Ishikawa (cell line): ENCODE results near the gene FLNC.

ENCODE experiments used
- EP300 ChIP-seq: IDR thresholded peaks from 2 replicates; pipeline ENCODE4 v1.6.1; 2012; ENCODE audit warnings: borderline replicate concordance
- FOXM1 ChIP-seq: IDR thresholded peaks from 2 replicates; pipeline ENCODE4 v1.6.1; 2012; ENCODE audit warnings: low read depth, borderline replicate concordance
- NFIC ChIP-seq: IDR thresholded peaks from 2 replicates; pipeline ENCODE4 v1.6.1; 2012
- RAD21 ChIP-seq: IDR thresholded peaks from 2 replicates; pipeline ENCODE4 v1.6.1; 2012; ENCODE audit warnings: low read depth

- TF ChIP-seq FOXM1 (no peak), EP300 (no peak), NFIC (no peak), RAD21 (no peak)
Observed at GRCh38 chr7:128899392-128899791, 69.2 kb downstream of the FLNC start.
